SK-N-SH (cell line): ENCODE data around the gene GADD45B. TPM values are rescaled to one million over a fixed set of nuclear protein-coding genes. Genes with fewer than 3 reads are reported as not detected.
"Not testable (repeated sequence)": the region's sequence is repeated elsewhere in the genome, so short reads cannot be mapped to it uniquely, and the experiment has no call there.

ENCODE experiments used
- CTCF ChIA-PET: fragments of 300-600, 350-600 bp; formaldehyde crosslinking; extraction: SDS; loops from one replicate; lab custom pipeline; 2021; lab: Yijun Ruan, JAX
- POLR2A ChIA-PET: fragments of 350-600 bp; sonication (Branson Sonifier 250); formaldehyde crosslinking; extraction: SDS; loops from one replicate; lab custom pipeline; 2020; ENCODE audit warnings: antibody characterized with exemption, inconsistent platforms; lab: Yijun Ruan, JAX
- DNase-seq: peaks from one replicate; pipeline ENCODE4 v3.0.0; 2012
- H2AFZ ChIP-seq: fragments of 200-600 bp; sonication (generic); 2 replicates; pipeline ENCODE4 v1.8.1; 2016; ENCODE audit warnings: antibody characterized with exemption, mild to moderate bottlenecking, low read depth
- H3F3A ChIP-seq: fragments of 200-600 bp; sonication (generic); replicated peaks from 2 replicates; pipeline ENCODE3; 2016; ENCODE audit warnings: antibody characterized with exemption, mild to moderate bottlenecking; ENCODE audit not compliant: insufficient read depth
- H3K27ac ChIP-seq, 2 experiments: fragments of 200-500 bp in 1 of 2; fragments of 200-600 bp in 1 of 2; sonication (Bioruptor generic) in 1 of 2; sonication (generic), shearing (Covaris generic) in 1 of 2; 2 replicates each; pipeline versions ENCODE4 v1.5.1 to v1.6.1; 2014 to 2016; ENCODE audit warnings: low read depth in 2 of 2, inconsistent platforms in 1 of 2, low read length in 1 of 2, mild to moderate bottlenecking in 1 of 2, mixed read lengths in 1 of 2
- H3K27me3 ChIP-seq: fragments of 200-600 bp; sonication (generic), shearing (Covaris generic); 2 replicates; pipeline ENCODE4 v1.6.1; 2016; ENCODE audit warnings: mixed run types; ENCODE audit not compliant: insufficient read depth
- H3K36me3 ChIP-seq, 2 experiments: fragments of 200-500 bp in 1 of 2; fragments of 200-600 bp in 1 of 2; sonication (Bioruptor generic) in 1 of 2; sonication (generic) in 1 of 2; replicated peaks in 1 of 2; 2 replicates each; pipeline versions ENCODE3 to v1.5.1; 2014 to 2016; ENCODE audit warnings: low read length in 1 of 2, mild to moderate bottlenecking in 1 of 2; ENCODE audit not compliant: insufficient read depth in 2 of 2, control insufficient read depth in 1 of 2
- H3K4me1 ChIP-seq, 2 experiments: fragments of 200-500 bp in 1 of 2; fragments of 200-600 bp in 1 of 2; sonication (Bioruptor generic) in 1 of 2; sonication (generic), shearing (Covaris generic) in 1 of 2; 2 replicates each; pipeline versions ENCODE4 v1.5.1 to v1.6.1; 2014 to 2016; ENCODE audit warnings: low read depth in 1 of 2, low read length in 1 of 2, mixed run types in 1 of 2; ENCODE audit not compliant: insufficient read depth in 2 of 2, control insufficient read depth in 1 of 2
- H3K4me2 ChIP-seq: fragments of 200-600 bp; sonication (generic), shearing (Covaris generic); 2 replicates; pipeline ENCODE4 v1.6.1; 2017; ENCODE audit warnings: mixed run types
- H3K4me3 ChIP-seq, 2 experiments: fragments of 200-500 bp in 1 of 2; fragments of 200-600 bp in 1 of 2; sonication (Bioruptor generic) in 1 of 2; sonication (generic), shearing (Covaris generic) in 1 of 2; 2 replicates each; pipeline versions ENCODE4 v1.5.1 to v1.8.1; 2014 to 2016; ENCODE audit warnings: low read depth in 2 of 2, inconsistent platforms in 1 of 2, low read length in 1 of 2, mild to moderate bottlenecking in 1 of 2, mixed read lengths in 1 of 2, moderate library complexity in 1 of 2
- H3K79me2 ChIP-seq: fragments of 200-600 bp; sonication (generic); 2 replicates; pipeline ENCODE4 v1.8.1; 2017; ENCODE audit warnings: mild to moderate bottlenecking; ENCODE audit not compliant: insufficient read depth
- H3K9ac ChIP-seq: fragments of 200-600 bp; sonication (generic); 2 replicates; pipeline ENCODE4 v1.6.1; 2017; ENCODE audit warnings: mixed run types
- H3K9me2 ChIP-seq: fragments of 200-600 bp; sonication (generic); 2 replicates; pipeline ENCODE4 v1.6.1; 2017; ENCODE audit warnings: mixed run types
- H3K9me3 ChIP-seq: fragments of 200-600 bp; sonication (generic); 2 replicates; pipeline ENCODE4 v1.6.1; 2017; ENCODE audit warnings: mixed run types, mild to moderate bottlenecking, moderate library complexity
- H4K20me1 ChIP-seq: fragments of 200-600 bp; sonication (generic); 2 replicates; pipeline ENCODE4 v1.6.1; 2017; ENCODE audit warnings: mild to moderate bottlenecking, mixed run types; ENCODE audit not compliant: insufficient read depth
- CHD2 ChIP-seq: fragments of 150-350 bp; IDR thresholded peaks from 2 replicates; pipeline ENCODE4 v1.6.1; 2018; ENCODE audit warnings: low read length; ENCODE audit not compliant: partially characterized antibody
- FOXJ3 ChIP-seq: sonication (generic); formaldehyde crosslinking; IDR thresholded peaks from 2 replicates; pipeline ENCODE4 v1.5.1; 2020; ENCODE audit warnings: mild to moderate bottlenecking, missing genetic modification reagents
- MXI1 ChIP-seq: IDR thresholded peaks from 2 replicates; pipeline ENCODE4 v1.6.1; 2012; ENCODE audit warnings: mild to moderate bottlenecking, low read depth, low read length, improper control_type of control experiment
- YY1 ChIP-seq: IDR thresholded peaks from 2 replicates; pipeline ENCODE4 v1.4.0; 2012; ENCODE audit warnings: low read depth, mild to moderate bottlenecking
- WGBS: methylation state at CpG from one replicate; pipeline ENCODE4 v1.1.6; 2017; ENCODE audit warnings: low lambda C conversion rate; 5-methylcytosine and 5-hydroxymethylcytosine counted together
- polyA plus RNA-seq, 3 experiments: library from polyadenylated mRNA; depleted of rRNA; stranded (reverse); fragments of >200 nt; gene quantifications; 2 replicates each; pipeline ENCODE4 v1.2.3, GENCODE V29; 2012
- TF ChIP-seq, protein P1 (sequence below): IDR thresholded peaks from 2 replicates; pipeline ENCODE4 v1.4.0; 2012; ENCODE audit warnings: low read depth, borderline replicate concordance
- TF ChIP-seq, protein P2 (sequence below): IDR thresholded peaks from 2 replicates; pipeline ENCODE4 v1.6.1; 2012; ENCODE audit warnings: mild to moderate bottlenecking, low read depth, low read length, moderate library complexity
- TF ChIP-seq, protein P3 (sequence below): IDR thresholded peaks from 2 replicates; pipeline ENCODE4 v1.4.0; 2012; ENCODE audit warnings: low read depth, borderline replicate concordance

Gene GADD45B
- polyA plus RNA-seq, 1 of the 3 experiments (the other 2 are of a cell fraction) = 67.6 TPM

DNA sequence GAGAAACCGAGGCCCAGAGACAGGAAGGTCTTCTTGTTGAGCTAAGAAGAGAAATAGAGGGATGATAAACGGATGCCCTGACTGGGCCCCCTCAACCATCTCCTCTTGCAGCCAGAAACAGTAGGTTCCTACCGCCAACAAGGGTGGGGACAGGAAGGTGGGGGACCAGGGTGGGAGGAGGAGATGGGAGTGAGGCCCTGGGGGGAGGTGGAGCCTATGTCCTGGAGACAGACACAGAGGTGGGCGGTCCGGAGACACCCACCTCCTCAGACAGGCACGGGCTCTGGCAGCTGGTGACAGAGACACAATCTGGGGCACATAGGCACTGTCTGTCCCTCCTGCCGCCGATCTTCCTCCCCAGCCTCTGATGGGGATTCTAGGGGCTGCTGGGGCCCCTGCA lies 16.9 kb downstream of the GADD45B start:
- Histone ChIP-seq H3K27me3 (no peaks in the 10 kb centered on the region), H3K36me3 (no peaks in the 10 kb centered on the region), H3K4me3 (no peak overlapping the region), H3K4me2 (no peak overlapping the region), H4K20me1 (no peaks in the 10 kb centered on the region), H3K9ac (no peak overlapping the region), H3K27ac (0 out of 4 replicates have a peak overlapping the region, but pooled peaks of 1 of the 2 experiments have one; percentile 64), H3F3A (peaks cover 44% of the 10 kb centered on the region), H3K9me3 (no peaks in the 10 kb centered on the region), H3K4me1 (peaks cover 18 to 22% of the 10 kb centered on the region in 2 experiments; a peak in 3 of 4 replicates), H3K79me2 (peaks cover 3% of the 10 kb centered on the region; the same call in 1 of the 2 replicates), H2AFZ (no peak overlapping the region), H3K9me2 (no peaks in the 10 kb centered on the region)
- CTCF ChIA-PET = interaction anchor here (1.1 to 2.3 kb wide), 3 partner anchors 15 to 86 kb away, joined by 3 to 11 read pairs (median 4); no protein-coding TSS in a partner anchor
- TF ChIP-seq, protein P1, sequence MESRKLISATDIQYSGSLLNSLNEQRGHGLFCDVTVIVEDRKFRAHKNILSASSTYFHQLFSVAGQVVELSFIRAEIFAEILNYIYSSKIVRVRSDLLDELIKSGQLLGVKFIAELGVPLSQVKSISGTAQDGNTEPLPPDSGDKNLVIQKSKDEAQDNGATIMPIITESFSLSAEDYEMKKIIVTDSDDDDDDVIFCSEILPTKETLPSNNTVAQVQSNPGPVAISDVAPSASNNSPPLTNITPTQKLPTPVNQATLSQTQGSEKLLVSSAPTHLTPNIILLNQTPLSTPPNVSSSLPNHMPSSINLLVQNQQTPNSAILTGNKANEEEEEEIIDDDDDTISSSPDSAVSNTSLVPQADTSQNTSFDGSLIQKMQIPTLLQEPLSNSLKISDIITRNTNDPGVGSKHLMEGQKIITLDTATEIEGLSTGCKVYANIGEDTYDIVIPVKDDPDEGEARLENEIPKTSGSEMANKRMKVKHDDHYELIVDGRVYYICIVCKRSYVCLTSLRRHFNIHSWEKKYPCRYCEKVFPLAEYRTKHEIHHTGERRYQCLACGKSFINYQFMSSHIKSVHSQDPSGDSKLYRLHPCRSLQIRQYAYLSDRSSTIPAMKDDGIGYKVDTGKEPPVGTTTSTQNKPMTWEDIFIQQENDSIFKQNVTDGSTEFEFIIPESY = no peak
- TF ChIP-seq YY1 (no peak), CHD2 (no peak), FOXJ3 (CRISPR knock-in tag) (no peak), MXI1 (no peak)
- TF ChIP-seq, protein P2, sequence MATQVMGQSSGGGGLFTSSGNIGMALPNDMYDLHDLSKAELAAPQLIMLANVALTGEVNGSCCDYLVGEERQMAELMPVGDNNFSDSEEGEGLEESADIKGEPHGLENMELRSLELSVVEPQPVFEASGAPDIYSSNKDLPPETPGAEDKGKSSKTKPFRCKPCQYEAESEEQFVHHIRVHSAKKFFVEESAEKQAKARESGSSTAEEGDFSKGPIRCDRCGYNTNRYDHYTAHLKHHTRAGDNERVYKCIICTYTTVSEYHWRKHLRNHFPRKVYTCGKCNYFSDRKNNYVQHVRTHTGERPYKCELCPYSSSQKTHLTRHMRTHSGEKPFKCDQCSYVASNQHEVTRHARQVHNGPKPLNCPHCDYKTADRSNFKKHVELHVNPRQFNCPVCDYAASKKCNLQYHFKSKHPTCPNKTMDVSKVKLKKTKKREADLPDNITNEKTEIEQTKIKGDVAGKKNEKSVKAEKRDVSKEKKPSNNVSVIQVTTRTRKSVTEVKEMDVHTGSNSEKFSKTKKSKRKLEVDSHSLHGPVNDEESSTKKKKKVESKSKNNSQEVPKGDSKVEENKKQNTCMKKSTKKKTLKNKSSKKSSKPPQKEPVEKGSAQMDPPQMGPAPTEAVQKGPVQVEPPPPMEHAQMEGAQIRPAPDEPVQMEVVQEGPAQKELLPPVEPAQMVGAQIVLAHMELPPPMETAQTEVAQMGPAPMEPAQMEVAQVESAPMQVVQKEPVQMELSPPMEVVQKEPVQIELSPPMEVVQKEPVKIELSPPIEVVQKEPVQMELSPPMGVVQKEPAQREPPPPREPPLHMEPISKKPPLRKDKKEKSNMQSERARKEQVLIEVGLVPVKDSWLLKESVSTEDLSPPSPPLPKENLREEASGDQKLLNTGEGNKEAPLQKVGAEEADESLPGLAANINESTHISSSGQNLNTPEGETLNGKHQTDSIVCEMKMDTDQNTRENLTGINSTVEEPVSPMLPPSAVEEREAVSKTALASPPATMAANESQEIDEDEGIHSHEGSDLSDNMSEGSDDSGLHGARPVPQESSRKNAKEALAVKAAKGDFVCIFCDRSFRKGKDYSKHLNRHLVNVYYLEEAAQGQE = no peak
- TF ChIP-seq, protein P3, sequence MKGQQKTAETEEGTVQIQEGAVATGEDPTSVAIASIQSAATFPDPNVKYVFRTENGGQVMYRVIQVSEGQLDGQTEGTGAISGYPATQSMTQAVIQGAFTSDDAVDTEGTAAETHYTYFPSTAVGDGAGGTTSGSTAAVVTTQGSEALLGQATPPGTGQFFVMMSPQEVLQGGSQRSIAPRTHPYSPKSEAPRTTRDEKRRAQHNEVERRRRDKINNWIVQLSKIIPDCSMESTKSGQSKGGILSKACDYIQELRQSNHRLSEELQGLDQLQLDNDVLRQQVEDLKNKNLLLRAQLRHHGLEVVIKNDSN = no peak
- DNase-seq = peak; percentile 33
- WGBS = 81% methylated on average over 7 of the region's 8 CpGs
- POLR2A ChIA-PET = no interaction called here

DNA sequence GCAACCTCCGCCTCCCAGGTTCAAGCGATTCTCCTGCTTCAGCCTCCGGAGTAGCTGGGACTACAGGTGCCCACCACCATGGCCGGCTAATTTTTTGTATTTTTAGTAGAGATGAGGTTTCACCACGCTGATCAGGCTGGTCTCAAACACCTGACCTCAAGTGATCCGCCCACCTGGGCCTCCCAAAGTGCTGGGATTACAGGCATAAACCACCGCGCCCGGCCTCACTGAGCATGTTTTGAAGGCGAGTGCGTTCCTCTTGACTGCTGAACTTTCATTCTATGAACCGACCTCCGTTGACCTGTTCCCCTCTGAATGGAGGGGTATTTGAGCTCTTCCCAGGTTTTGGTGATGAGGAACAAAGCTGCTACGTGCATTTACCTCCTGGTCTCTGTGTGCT lies 17.5 kb downstream of the GADD45B start:
- POLR2A ChIA-PET, H4K20me1 ChIP-seq, H3K27me3 ChIP-seq, DNase-seq, H3K79me2 ChIP-seq, H3K9me2 ChIP-seq, H3K36me3 ChIP-seq, H2AFZ ChIP-seq, H3K4me3 ChIP-seq, H3K9me3 ChIP-seq, H3K9ac ChIP-seq: not testable (repeated sequence)
- H3K27ac ChIP-seq = peak overlapping the region in 1 of 2 experiments; percentile 86; a peak in 2 of 4 replicates
- H3F3A ChIP-seq = peaks cover 50% of the 10 kb centered on the region
- WGBS = 76% methylated on average over 14 of the region's 14 CpGs
- peak overlapping the region; percentile 99 for H3K4me2 ChIP-seq
- peaks cover 18 to 22% of the 10 kb centered on the region in 2 experiments; a peak in 3 of 4 replicates for H3K4me1 ChIP-seq
- CTCF ChIA-PET = interaction anchor here (0.6 to 2.3 kb wide), 6 partner anchors 16 to 118 kb away, joined by 3 to 11 read pairs (median 4); no protein-coding TSS in a partner anchor
